A549 treated with AZD9567 at 1 μM for 4 hours (cell line): ENCODE data around the gene SYDE2. TPM values are rescaled to one million over a fixed set of nuclear protein-coding genes. Genes with fewer than 3 reads are reported as not detected.

ENCODE experiments used
- total RNA-seq: library from RNA; stranded (reverse); fragments of 200-300 nt; extraction: Qiagen RNA extraction; gene quantifications from 5 replicates; pipeline ENCODE4 v1.2.3, GENCODE V29; 2022; ENCODE audit not compliant: insufficient read depth

Gene SYDE2, protein sequence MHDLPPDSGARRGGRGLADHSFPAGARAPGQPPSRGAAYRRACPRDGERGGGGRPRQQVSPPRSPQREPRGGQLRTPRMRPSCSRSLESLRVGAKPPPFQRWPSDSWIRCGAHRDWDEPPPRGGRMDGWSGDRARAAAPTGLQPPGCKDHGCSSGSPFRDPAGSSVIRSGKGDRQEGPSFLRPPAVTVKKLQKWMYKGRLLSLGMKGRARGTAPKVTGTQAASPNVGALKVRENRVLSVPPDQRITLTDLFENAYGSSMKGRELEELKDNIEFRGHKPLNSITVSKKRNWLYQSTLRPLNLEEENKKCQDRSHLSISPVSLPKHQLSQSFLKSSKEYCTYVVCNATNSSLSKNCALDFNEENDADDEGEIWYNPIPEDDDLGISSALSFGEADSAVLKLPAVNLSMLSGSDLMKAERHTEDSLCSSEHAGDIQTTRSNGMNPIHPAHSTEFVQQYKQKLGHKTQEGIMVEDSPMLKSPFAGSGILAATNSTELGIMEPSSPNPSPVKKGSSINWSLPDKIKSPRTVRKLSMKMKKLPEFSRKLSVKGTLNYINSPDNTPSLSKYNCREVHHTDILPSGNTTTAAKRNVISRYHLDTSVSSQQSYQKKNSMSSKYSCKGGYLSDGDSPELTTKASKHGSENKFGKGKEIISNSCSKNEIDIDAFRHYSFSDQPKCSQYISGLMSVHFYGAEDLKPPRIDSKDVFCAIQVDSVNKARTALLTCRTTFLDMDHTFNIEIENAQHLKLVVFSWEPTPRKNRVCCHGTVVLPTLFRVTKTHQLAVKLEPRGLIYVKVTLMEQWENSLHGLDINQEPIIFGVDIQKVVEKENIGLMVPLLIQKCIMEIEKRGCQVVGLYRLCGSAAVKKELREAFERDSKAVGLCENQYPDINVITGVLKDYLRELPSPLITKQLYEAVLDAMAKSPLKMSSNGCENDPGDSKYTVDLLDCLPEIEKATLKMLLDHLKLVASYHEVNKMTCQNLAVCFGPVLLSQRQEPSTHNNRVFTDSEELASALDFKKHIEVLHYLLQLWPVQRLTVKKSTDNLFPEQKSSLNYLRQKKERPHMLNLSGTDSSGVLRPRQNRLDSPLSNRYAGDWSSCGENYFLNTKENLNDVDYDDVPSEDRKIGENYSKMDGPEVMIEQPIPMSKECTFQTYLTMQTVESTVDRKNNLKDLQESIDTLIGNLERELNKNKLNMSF
- total RNA-seq, result 0.71 to 1.3 TPM (median 1.0 TPM) in 5 replicates

DNA sequence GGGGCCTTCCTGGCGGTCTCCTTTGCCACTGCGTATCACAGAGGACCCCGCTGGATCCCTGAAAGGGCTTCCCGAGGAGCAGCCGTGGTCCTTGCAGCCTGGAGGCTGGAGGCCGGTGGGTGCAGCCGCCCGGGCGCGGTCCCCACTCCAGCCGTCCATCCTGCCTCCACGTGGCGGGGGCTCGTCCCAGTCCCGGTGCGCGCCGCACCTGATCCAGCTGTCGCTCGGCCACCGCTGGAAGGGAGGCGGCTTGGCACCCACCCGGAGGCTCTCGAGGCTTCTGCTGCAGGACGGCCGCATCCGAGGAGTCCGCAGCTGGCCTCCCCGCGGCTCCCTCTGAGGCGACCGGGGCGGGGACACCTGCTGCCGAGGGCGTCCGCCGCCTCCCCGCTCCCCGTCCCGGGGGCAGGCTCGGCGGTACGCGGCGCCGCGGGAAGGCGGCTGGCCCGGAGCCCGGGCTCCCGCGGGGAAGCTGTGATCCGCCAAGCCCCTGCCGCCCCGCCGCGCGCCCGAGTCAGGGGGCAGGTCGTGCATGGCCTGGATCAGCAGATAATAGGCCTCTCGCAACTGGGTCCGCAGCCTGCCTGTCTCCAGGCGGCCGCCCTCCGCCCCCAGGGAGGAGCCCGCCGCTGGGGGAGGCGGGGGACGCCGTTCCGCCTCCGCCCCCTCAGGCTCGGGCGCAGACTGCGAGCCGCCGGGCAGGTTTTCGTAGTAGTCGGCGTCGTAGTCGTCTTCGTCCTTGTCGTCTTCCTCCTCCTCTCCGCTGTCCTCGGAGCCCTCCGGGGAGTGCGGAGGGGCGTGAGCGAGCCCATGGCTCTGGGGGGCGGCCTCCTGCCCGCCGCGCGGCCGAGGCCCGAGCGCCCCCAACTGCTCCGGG, at the start of gene SYDE2:
Gene SYDE2, minus strand, starts transcription at position 554 of the 877 bp plus-strand sequence. Its CDS starts 20 bp downstream, at position 534.

Other genes with a start within 250 kb of the SYDE2 start
- gene MCOLN2, start 203.9 kb downstream of the SYDE2 start, total RNA-seq, result 1.5 to 2.9 TPM (median 2.5 TPM) in 4 of 5 replicates, not detected in the other
- 3.6 to 4.8 TPM (median 4.1 TPM) in 5 replicates for gene MCOLN3, start 152.5 kb downstream of the SYDE2 start, total RNA-seq
- gene C1orf52, start 58.6 kb upstream of the SYDE2 start, total RNA-seq, result 19.2 to 22.9 TPM (median 22.4 TPM) in 5 replicates
- 12.0 to 15.1 TPM (median 13.9 TPM) in 5 replicates for gene BCL10, start 75.6 kb upstream of the SYDE2 start, total RNA-seq